ENCODE measurements around the gene TARP.

DNA sequence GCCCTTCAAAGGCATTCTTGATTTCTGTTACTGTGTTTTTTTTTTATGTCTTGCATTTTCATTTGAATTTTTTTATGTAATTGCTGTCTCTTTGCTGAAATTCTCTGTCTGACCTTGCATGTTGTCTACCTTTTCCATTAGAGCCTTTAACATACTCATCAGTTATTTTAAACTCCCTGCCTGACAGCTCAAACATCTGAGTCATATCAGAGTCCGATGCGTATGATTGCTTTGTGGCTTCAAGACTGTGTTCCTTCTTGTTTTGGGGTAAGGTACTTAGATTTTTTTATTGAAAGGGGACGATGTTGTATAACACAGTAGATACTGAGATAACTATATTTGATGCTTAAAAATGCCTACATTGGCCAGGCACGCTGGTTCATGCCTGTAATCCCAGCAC lies 9.7 kb upstream of the TARP start:
- TF ChIP-seq, protein P1, sequence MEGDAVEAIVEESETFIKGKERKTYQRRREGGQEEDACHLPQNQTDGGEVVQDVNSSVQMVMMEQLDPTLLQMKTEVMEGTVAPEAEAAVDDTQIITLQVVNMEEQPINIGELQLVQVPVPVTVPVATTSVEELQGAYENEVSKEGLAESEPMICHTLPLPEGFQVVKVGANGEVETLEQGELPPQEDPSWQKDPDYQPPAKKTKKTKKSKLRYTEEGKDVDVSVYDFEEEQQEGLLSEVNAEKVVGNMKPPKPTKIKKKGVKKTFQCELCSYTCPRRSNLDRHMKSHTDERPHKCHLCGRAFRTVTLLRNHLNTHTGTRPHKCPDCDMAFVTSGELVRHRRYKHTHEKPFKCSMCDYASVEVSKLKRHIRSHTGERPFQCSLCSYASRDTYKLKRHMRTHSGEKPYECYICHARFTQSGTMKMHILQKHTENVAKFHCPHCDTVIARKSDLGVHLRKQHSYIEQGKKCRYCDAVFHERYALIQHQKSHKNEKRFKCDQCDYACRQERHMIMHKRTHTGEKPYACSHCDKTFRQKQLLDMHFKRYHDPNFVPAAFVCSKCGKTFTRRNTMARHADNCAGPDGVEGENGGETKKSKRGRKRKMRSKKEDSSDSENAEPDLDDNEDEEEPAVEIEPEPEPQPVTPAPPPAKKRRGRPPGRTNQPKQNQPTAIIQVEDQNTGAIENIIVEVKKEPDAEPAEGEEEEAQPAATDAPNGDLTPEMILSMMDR (IDR thresholded peaks at IDR 0.05; ENCODE audit: insufficient read depth, low read length): no peak
- TF ChIP-seq GABPA (IDR thresholded peaks at IDR 0.05; ENCODE audit: low read depth) (no peak), POLR2AphosphoS5 (IDR thresholded peaks at IDR 0.05; ENCODE audit: low read depth) (no peak), SPI1 (IDR thresholded peaks at IDR 0.05; ENCODE audit: borderline replicate concordance, low read depth) (no peak)
- TF ChIP-seq, protein P2, sequence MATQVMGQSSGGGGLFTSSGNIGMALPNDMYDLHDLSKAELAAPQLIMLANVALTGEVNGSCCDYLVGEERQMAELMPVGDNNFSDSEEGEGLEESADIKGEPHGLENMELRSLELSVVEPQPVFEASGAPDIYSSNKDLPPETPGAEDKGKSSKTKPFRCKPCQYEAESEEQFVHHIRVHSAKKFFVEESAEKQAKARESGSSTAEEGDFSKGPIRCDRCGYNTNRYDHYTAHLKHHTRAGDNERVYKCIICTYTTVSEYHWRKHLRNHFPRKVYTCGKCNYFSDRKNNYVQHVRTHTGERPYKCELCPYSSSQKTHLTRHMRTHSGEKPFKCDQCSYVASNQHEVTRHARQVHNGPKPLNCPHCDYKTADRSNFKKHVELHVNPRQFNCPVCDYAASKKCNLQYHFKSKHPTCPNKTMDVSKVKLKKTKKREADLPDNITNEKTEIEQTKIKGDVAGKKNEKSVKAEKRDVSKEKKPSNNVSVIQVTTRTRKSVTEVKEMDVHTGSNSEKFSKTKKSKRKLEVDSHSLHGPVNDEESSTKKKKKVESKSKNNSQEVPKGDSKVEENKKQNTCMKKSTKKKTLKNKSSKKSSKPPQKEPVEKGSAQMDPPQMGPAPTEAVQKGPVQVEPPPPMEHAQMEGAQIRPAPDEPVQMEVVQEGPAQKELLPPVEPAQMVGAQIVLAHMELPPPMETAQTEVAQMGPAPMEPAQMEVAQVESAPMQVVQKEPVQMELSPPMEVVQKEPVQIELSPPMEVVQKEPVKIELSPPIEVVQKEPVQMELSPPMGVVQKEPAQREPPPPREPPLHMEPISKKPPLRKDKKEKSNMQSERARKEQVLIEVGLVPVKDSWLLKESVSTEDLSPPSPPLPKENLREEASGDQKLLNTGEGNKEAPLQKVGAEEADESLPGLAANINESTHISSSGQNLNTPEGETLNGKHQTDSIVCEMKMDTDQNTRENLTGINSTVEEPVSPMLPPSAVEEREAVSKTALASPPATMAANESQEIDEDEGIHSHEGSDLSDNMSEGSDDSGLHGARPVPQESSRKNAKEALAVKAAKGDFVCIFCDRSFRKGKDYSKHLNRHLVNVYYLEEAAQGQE (IDR thresholded peaks at IDR 0.05; ENCODE audit: insufficient replicate concordance, low read depth): no peak
